Spleen (tissue), 11 donors: Measurements from ENCODE around the gene FASN. TPM values are rescaled to one million over a fixed set of nuclear protein-coding genes. Genes with fewer than 3 reads are reported as not detected.
A peak's percentile ranks its signal among the peaks of the same experiment; 100 is the strongest.

Source experiments
- DNase-seq: peaks from one replicate; pipeline ENCODE4 v3.0.0-alpha.2; 2020
- H3K27ac ChIP-seq, 8 donors: fragments of 200-600 bp; sonication (generic) in 7 of 8; 1 replicate in 4 of 8; 2 replicates in 4 of 8; pipeline versions ENCODE4 v1.5.0 to v1.8.0; 2016 to 2021; ENCODE audit warnings: inconsistent platforms in 4 of 8, mild to moderate bottlenecking in 4 of 8, moderate library complexity in 1 of 8
- H3K27me3 ChIP-seq, 7 donors: fragments of 200-600 bp; sonication (generic) in 6 of 7; replicated peaks in 1 of 7; 1 replicate in 4 of 7; 2 replicates in 3 of 7; pipeline versions ENCODE4 v1.5.0 to v1.8.0; 2016 to 2021; ENCODE audit warnings: inconsistent platforms in 3 of 7, mild to moderate bottlenecking in 1 of 7
- H3K36me3 ChIP-seq, 6 donors: fragments of 200-600 bp; sonication (generic) in 5 of 6; 1 replicate in 4 of 6; 2 replicates in 2 of 6; pipeline versions ENCODE4 v1.5.0 to v1.8.0; 2016 to 2021; ENCODE audit warnings: inconsistent platforms in 2 of 6
- H3K4me1 ChIP-seq, 6 donors: fragments of 200-600 bp; sonication (generic) in 5 of 6; 1 replicate in 3 of 6; 2 replicates in 3 of 6; pipeline versions ENCODE4 v1.5.0 to v1.8.0; 2016 to 2021; ENCODE audit warnings: inconsistent platforms in 3 of 6
- H3K4me3 ChIP-seq, 8 donors: fragments of 200-600 bp; sonication (generic) in 7 of 8; 1 replicate in 4 of 8; 2 replicates in 4 of 8; pipeline versions ENCODE4 v1.5.0 to v1.8.0; 2016 to 2021; ENCODE audit warnings: inconsistent platforms in 4 of 8, mild to moderate bottlenecking in 4 of 8, moderate library complexity in 2 of 8
- H3K9me3 ChIP-seq, 8 donors: fragments of 200-600 bp; sonication (generic) in 7 of 8; 1 replicate in 4 of 8; 2 replicates in 4 of 8; pipeline versions ENCODE4 v1.5.0 to v1.8.0; 2016 to 2021; ENCODE audit warnings: inconsistent platforms in 4 of 8
- CTCF ChIP-seq, 11 experiments: fragments of 200-600 bp in 7 of 11; fragments of 450-650 bp in 4 of 11; sonication (generic) in 4 of 11; IDR thresholded peaks in 8 of 11; conservative IDR thresholded peaks in 3 of 11; 1 replicate in 7 of 11; 2 replicates in 4 of 11; pipeline versions ENCODE4 v1.4.0 to v1.8.0; 2016 to 2021; ENCODE audit warnings: antibody characterized with exemption in 11 of 11, inconsistent platforms in 4 of 11, mild to moderate bottlenecking in 1 of 11
- POLR2A ChIP-seq, 3 donors: fragments of 450-650 bp; IDR thresholded peaks; one replicate each; pipeline ENCODE4 v1.5.1; 2017; ENCODE audit warnings: antibody characterized with exemption in 3 of 3, mild to moderate bottlenecking in 1 of 3
- POLR2AphosphoS5 ChIP-seq, 3 donors: sonication (generic); formaldehyde crosslinking; IDR thresholded peaks; one replicate each; pipeline ENCODE4 v1.5.1; 2017; ENCODE audit warnings: antibody characterized with exemption in 3 of 3
- WGBS, 5 donors: extraction: QIAGEN DNeasy Blood & Tissue Kit in 3 of 5; methylation state at CpG; one replicate each; pipeline versions ENCODE4 v1.1.5 to v1.1.7; 2013 to 2018; 5-methylcytosine and 5-hydroxymethylcytosine counted together
- intact Hi-C: fragments of 100-400 bp; cut with DNase I; formaldehyde crosslinking; loops from one replicate; pipeline ENCODE4 v1.15.0; 2023; ENCODE audit warnings: low total_unique reads
- polyA plus RNA-seq, 3 donors: library from polyadenylated mRNA; stranded (reverse); fragments of 200-250 nt; gene quantifications; one replicate each; pipeline ENCODE4 v1.2.1, GENCODE V29; 2013
- total RNA-seq, 7 donors: library from RNA; depleted of rRNA in 3 of 7; stranded (reverse); fragments of >200 nt in 3 of 7; fragmentation: NEBNext Ultra II Directional in 4 of 7; extraction: Animal tissue kit (Norgen Biotek cat#: 25700) in 4 of 7; gene quantifications; one replicate each; pipeline versions ENCODE4 v1.1.0 to v1.2.1, GENCODE V29; 2016 to 2021
- donor health status: healthy with polysubstance abuse.
- donor health status: DM: no; HTN: no; CAD: no; lungs with moderate emphysema.
- donor health status: DM: no; HTN: no; CAD: no.
- donor health status: Bipolar disorder and iron deficiency.
- donor health status: healthy.
- donor health status: DM: no; HTN: no; CAD: no.
- donor health status: DM: yes; HTN: yes; CAD: no.

The FASN gene
- total and polyA plus RNA-seq, 10 donors, result 9.3 to 45.2 (median 21.3) TPM

- intact Hi-C loops, result no loop called here
- Histone ChIP-seq H3K27me3 (peaks cover 0 to 24% (median 7%) of the 10 kb centered on the region in 7 donors), H3K27ac (peak overlapping the region in 5 of 8 donors; percentile 3 to 53 (median 36)), H3K4me3 (peak overlapping the region; percentile 43 to 80 (median 54)), H3K4me1 (peaks cover 10 to 37% (median 24%) of the 10 kb centered on the region in 6 donors), H3K9me3 (no peaks in the 10 kb centered on the region), H3K36me3 (peaks cover 0 to 45% (median 3%) of the 10 kb centered on the region in 6 donors)
- 0 to 2% (median 1%) methylated on average over 32 to 94 of the region's 94 CpGs for WGBS, 5 donors
- TF ChIP-seq POLR2AphosphoS5 (IDR thresholded peaks at IDR 0.05) (peak; percentile 75 to 84 (median 78)), POLR2A (IDR thresholded peaks at IDR 0.05) (no peak), CTCF (IDR thresholded peaks at IDR 0.05 in 8 of 11, conservative IDR thresholded peaks at IDR 0.05 in 3 of 11) (peak; percentile 96 to 99 (median 97))
- DNase-seq, result peak; percentile 96
These were observed 67.3 kb downstream of the FASN start for GRCh38 chr17:82030470-82031302.

GRCh38 chr17:82029990-82030469, 68.0 kb downstream of the FASN start:
- H3K4me3 ChIP-seq, result peak overlapping the region in 7 of 8 donors; percentile 43 to 80 (median 56)

GRCh38 chr17:82029391-82029790, 68.6 kb downstream of the FASN start:
- intact Hi-C loops, result no loop called here
- Histone ChIP-seq H3K27me3 (peaks cover 0 to 24% (median 7%) of the 10 kb centered on the region in 7 donors), H3K36me3 (peaks cover 0 to 40% (median 3%) of the 10 kb centered on the region in 6 donors), H3K9me3 (no peaks in the 10 kb centered on the region), H3K4me1 (peaks cover 10 to 38% (median 25%) of the 10 kb centered on the region in 6 donors), H3K27ac (no peak overlapping the region), H3K4me3 (no peak overlapping the region)
- DNase-seq, result no peak
- WGBS, 5 donors, result 96 to 98% (median 96%) methylated on average over 14 to 16 of the region's 16 CpGs
- TF ChIP-seq POLR2A (IDR thresholded peaks at IDR 0.05), result no peak
- TF ChIP-seq POLR2AphosphoS5 (IDR thresholded peaks at IDR 0.05), result no peak
- no peak for TF ChIP-seq CTCF (IDR thresholded peaks at IDR 0.05 in 8 of 11, conservative IDR thresholded peaks at IDR 0.05 in 3 of 11)

More at GRCh38 chr17:82029990-82030469, 68.0 kb downstream of the FASN start:
- Histone ChIP-seq H3K27me3 (peaks cover 0 to 24% (median 7%) of the 10 kb centered on the region in 7 donors), H3K4me1 (peaks cover 10 to 33% (median 23%) of the 10 kb centered on the region in 6 donors), H3K9me3 (no peaks in the 10 kb centered on the region), H3K36me3 (peaks cover 0 to 40% (median 3%) of the 10 kb centered on the region in 6 donors), H3K27ac (peak overlapping the region in 2 of 8 donors; percentile 36 to 51)
- 63 to 75% (median 68%) methylated on average over 12 to 31 of the region's 31 CpGs for WGBS, 5 donors
- intact Hi-C loops, result no loop called here
- TF ChIP-seq POLR2A (IDR thresholded peaks at IDR 0.05) (no peak), CTCF (IDR thresholded peaks at IDR 0.05 in 8 of 11, conservative IDR thresholded peaks at IDR 0.05 in 3 of 11) (no peak), POLR2AphosphoS5 (IDR thresholded peaks at IDR 0.05) (no peak)
- peak; percentile 81 for DNase-seq

GRCh38 chr17:82028966-82029365, 69.1 kb downstream of the FASN start:
- Histone ChIP-seq H3K36me3 (peaks cover 0 to 40% (median 3%) of the 10 kb centered on the region in 6 donors), H3K9me3 (no peaks in the 10 kb centered on the region), H3K4me1 (peaks cover 13 to 42% (median 30%) of the 10 kb centered on the region in 6 donors), H3K4me3 (no peak overlapping the region), H3K27ac (no peak overlapping the region), H3K27me3 (peaks cover 0 to 24% (median 7%) of the 10 kb centered on the region in 7 donors)
- intact Hi-C loops, result no loop called here
- WGBS, 5 donors, result 92 to 97% (median 96%) methylated on average over 7 to 9 of the region's 9 CpGs
- no peak for TF ChIP-seq POLR2A (IDR thresholded peaks at IDR 0.05)
- TF ChIP-seq POLR2AphosphoS5 (IDR thresholded peaks at IDR 0.05), result no peak
- TF ChIP-seq CTCF (IDR thresholded peaks at IDR 0.05 in 8 of 11, conservative IDR thresholded peaks at IDR 0.05 in 3 of 11), result no peak
- DNase-seq, result no peak
